22Rv1 (cell line): ENCODE measurements around the gene KCTD19.

ENCODE experiments used
- ZFX ChIP-seq: fragments of 450-650 bp; IDR thresholded peaks from 2 replicates; pipeline ENCODE4 v1.6.1; 2017; ENCODE audit warnings: antibody characterized with exemption, borderline replicate concordance
- TF ChIP-seq, protein P1 (sequence below): fragments of 450-650 bp; IDR thresholded peaks from 2 replicates; pipeline ENCODE4 v1.5.1; 2017; ENCODE audit warnings: mild to moderate bottlenecking

DNA sequence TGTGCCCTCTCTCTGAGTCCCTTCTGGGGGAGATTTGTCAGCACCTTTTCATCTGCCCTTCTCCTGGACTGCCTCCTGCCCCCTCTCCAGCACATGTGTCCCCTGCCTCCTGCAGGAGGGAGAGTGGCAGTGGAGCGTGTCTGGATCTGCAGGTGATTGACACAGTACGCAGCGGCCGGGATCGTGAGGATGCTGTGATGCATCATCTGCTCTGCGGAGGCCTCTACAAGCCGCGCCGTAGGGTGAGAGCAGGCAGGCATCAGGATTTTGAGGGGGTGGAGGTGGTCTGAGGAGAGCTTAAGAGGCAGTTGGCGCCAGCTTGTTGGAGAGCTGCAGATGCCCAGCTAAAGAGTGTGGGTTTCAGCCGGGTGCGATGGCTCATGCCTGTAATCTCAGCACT is 66.8 kb downstream of the KCTD19 start:
- TF ChIP-seq, protein P1, sequence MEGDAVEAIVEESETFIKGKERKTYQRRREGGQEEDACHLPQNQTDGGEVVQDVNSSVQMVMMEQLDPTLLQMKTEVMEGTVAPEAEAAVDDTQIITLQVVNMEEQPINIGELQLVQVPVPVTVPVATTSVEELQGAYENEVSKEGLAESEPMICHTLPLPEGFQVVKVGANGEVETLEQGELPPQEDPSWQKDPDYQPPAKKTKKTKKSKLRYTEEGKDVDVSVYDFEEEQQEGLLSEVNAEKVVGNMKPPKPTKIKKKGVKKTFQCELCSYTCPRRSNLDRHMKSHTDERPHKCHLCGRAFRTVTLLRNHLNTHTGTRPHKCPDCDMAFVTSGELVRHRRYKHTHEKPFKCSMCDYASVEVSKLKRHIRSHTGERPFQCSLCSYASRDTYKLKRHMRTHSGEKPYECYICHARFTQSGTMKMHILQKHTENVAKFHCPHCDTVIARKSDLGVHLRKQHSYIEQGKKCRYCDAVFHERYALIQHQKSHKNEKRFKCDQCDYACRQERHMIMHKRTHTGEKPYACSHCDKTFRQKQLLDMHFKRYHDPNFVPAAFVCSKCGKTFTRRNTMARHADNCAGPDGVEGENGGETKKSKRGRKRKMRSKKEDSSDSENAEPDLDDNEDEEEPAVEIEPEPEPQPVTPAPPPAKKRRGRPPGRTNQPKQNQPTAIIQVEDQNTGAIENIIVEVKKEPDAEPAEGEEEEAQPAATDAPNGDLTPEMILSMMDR, result no peak
- no peak for TF ChIP-seq ZFX
